ENCODE measurements around the gene OPA3. TPM values are rescaled to one million over a fixed set of nuclear protein-coding genes. Genes with fewer than 3 reads are reported as not detected.

OPA3 gene
- total and polyA plus RNA-seq, 2 experiments from 2014 or later: 11.5 to 14.5 TPM

GRCh38 chr19:45508417-45508860, 76.2 kb downstream of the OPA3 start:
- Mint-ChIP-seq H3K27ac (peak overlapping the region; percentile 97), H3K4me3 (peak overlapping the region; percentile 88), H3K9me3 (no peaks in the 10 kb centered on the region; the same call in 2 of the 3 replicates), H3K27me3 (ENCODE audit: insufficient read depth, low read depth, poor library complexity) (peaks cover 8% of the 10 kb centered on the region), H3K36me3 (ENCODE audit: low read depth) (peaks cover 12% of the 10 kb centered on the region), H3K4me1 (peaks cover 14% of the 10 kb centered on the region)
- Histone ChIP-seq H3K4me2 (peak overlapping the region; percentile 95), H4K20me1 (replicated peaks; ENCODE audit: insufficient read depth) (peaks cover 26% of the 10 kb centered on the region), H3F3A (replicated peaks; ENCODE audit: low read depth) (peaks cover 11% of the 10 kb centered on the region), H3K4me3 (peak overlapping the region; percentile 99), H2AFZ (no peak overlapping the region), H3K36me3 (ENCODE audit: insufficient read depth) (no peaks in the 10 kb centered on the region; the same call in 1 of the 2 replicates), H3K27me3 (ENCODE audit: insufficient read depth) (no peaks in the 10 kb centered on the region), H3K9me2 (ENCODE audit: insufficient read depth) (no peaks in the 10 kb centered on the region), H3K27ac (ENCODE audit: low read depth) (peak overlapping the region; percentile 99), H3K79me2 (replicated peaks; ENCODE audit: insufficient read depth) (peaks cover 61% of the 10 kb centered on the region), H3K4me1 (ENCODE audit: insufficient read depth) (peaks cover 18% of the 10 kb centered on the region)
- DNase-seq (ENCODE audit: low spot score) (peak; percentile 86), ATAC-seq (peak; percentile 44)
- TF ChIP-seq POLR2AphosphoS5 (IDR thresholded peaks at IDR 0.05; ENCODE audit: low read depth) (peak; percentile 2; the same call in 1 of the 2 replicates), ZNF114 (CRISPR knock-in tag; IDR thresholded peaks at IDR 0.05) (no peak)

GRCh38 chr19:45507872-45508416, 76.7 kb downstream of the OPA3 start:
- Histone ChIP-seq H3K4me2 (peak overlapping the region; percentile 95), H3K36me3 (ENCODE audit: insufficient read depth) (no peaks in the 10 kb centered on the region; the same call in 1 of the 2 replicates), H3K4me1 (ENCODE audit: insufficient read depth) (peaks cover 18% of the 10 kb centered on the region), H4K20me1 (replicated peaks; ENCODE audit: insufficient read depth) (peaks cover 21% of the 10 kb centered on the region), H3K27me3 (ENCODE audit: insufficient read depth) (no peaks in the 10 kb centered on the region), H3K4me3 (peak overlapping the region; percentile 99), H3F3A (replicated peaks; ENCODE audit: low read depth) (peaks cover 11% of the 10 kb centered on the region), H3K79me2 (replicated peaks; ENCODE audit: insufficient read depth) (peaks cover 56% of the 10 kb centered on the region), H3K9me2 (ENCODE audit: insufficient read depth) (no peaks in the 10 kb centered on the region), H2AFZ (no peak overlapping the region), H3K27ac (ENCODE audit: low read depth) (peak overlapping the region; percentile 99)
- peak; percentile 70 for DNase-seq (ENCODE audit: low spot score)
- no peaks in the 10 kb centered on the region; the same call in 2 of the 3 replicates for H3K9me3 Mint-ChIP-seq
- H3K4me1 Mint-ChIP-seq: peaks cover 15% of the 10 kb centered on the region
- H3K36me3 Mint-ChIP-seq (ENCODE audit: low read depth): peaks cover 12% of the 10 kb centered on the region
- peaks cover 8% of the 10 kb centered on the region for H3K27me3 Mint-ChIP-seq (ENCODE audit: insufficient read depth, low read depth, poor library complexity)
- ATAC-seq: no peak
- peak overlapping the region; percentile 87; the same call in 1 of the 2 replicates for H3K27ac Mint-ChIP-seq
- H3K4me3 Mint-ChIP-seq: peak overlapping the region; percentile 88
- TF ChIP-seq NANOG (IDR thresholded peaks at IDR 0.05; ENCODE audit: borderline replicate concordance): no peak
- no peak for TF ChIP-seq STAT1 (IDR thresholded peaks at IDR 0.05; ENCODE audit: unreplicated experiment)
- TF ChIP-seq EZH2phosphoT487 (IDR thresholded peaks at IDR 0.05; ENCODE audit: unreplicated experiment): no peak
- no peak for TF ChIP-seq EZH2 (IDR thresholded peaks at IDR 0.05; ENCODE audit: low read depth, unreplicated experiment)
- no peak for TF ChIP-seq CTCF (conservative IDR thresholded peaks at IDR 0.05; ENCODE audit: low read depth in 2 of 2)
- no peak for TF ChIP-seq ZNF462 (CRISPR knock-in tag; IDR thresholded peaks at IDR 0.05)
- no peak for TF ChIP-seq POLR2AphosphoS5 (IDR thresholded peaks at IDR 0.05; ENCODE audit: low read depth)
- TF ChIP-seq ETS1 (IDR thresholded peaks at IDR 0.05): no peak

Measured in GM23338 (cell line).